GM23248 (cell line): Measurements from ENCODE around the gene MAML3.

Experiments used
- EZH2 ChIP-seq: fragments of 200-600 bp; sonication (generic); IDR thresholded peaks from 2 replicates; pipeline ENCODE4 v1.6.1; 2018; ENCODE audit warnings: antibody characterized with exemption, mild to moderate bottlenecking; ENCODE audit not compliant: insufficient read depth, poor library complexity, severe bottlenecking
- EZH2phosphoT487 ChIP-seq: fragments of 200-600 bp; sonication (generic); IDR thresholded peaks from 2 replicates; pipeline ENCODE4 v1.6.1; 2018; ENCODE audit warnings: antibody characterized with exemption, moderate library complexity, mild to moderate bottlenecking, low read depth; ENCODE audit not compliant: insufficient read depth

DNA sequence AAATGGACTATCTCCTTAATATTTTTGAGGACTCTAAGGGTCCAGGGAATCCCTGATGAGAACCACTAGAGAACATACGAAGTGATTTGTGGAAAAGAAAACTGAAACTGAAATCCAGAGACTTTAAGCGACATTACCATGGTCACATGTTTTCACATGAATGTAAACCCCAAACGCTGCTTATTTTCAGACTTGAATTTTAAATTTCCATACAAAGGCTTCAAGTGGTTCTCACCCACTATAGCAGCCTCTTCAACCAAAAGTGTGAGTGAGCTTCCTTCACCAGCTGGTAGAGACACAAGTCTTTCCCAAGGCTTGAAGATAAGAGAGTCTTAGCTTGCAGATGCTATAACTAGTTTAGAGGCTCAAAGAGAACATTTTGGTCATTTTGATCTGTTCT is 255.7 kb downstream of the MAML3 start:
- TF ChIP-seq EZH2 (no peak), EZH2phosphoT487 (no peak)
